ENCODE data around the gene DUOX2.
A peak's percentile ranks its signal among the peaks of the same experiment; 100 is the strongest.
"Not testable (repeated sequence)": the region's sequence is repeated elsewhere in the genome, so short reads cannot be mapped to it uniquely, and the experiment has no call there.

Gene DUOX2

GRCh38 chr15:45118131-45118588, 4.2 kb upstream of the DUOX2 start:
- DNase-seq, result peak; percentile 70

GRCh38 chr15:45117308-45118130, 3.5 kb upstream of the DUOX2 start:
- no peak for DNase-seq

GRCh38 chr15:45116482-45117307, 2.7 kb upstream of the DUOX2 start:
- no peak for DNase-seq

- no peak for DNase-seq
Observed at GRCh38 chr15:45116006-45116481, 2.1 kb upstream of the DUOX2 start.

- no peak for DNase-seq
Observed at GRCh38 chr15:45115312-45115820, 1.4 kb upstream of the DUOX2 start.

- DNase-seq, result no peak
Observed at GRCh38 chr15:45114751-45115085, 746 bp upstream of the DUOX2 start.

GRCh38 chr15:45113380-45113990, 487 bp downstream of the DUOX2 start:
- no peak for DNase-seq

- no peak for DNase-seq
Observed at GRCh38 chr15:45112591-45113379, 1.2 kb downstream of the DUOX2 start.

- DNase-seq, result no peak
Observed at GRCh38 chr15:45112143-45112590, 1.8 kb downstream of the DUOX2 start.

GRCh38 chr15:45111390-45112142, 2.4 kb downstream of the DUOX2 start:
- DNase-seq, result no peak

- no peak for DNase-seq
Observed at GRCh38 chr15:45110256-45110820, 3.6 kb downstream of the DUOX2 start.

- no peak for DNase-seq
Observed at GRCh38 chr15:45107941-45108630, 5.9 kb downstream of the DUOX2 start.

GRCh38 chr15:45106002-45106790, 7.8 kb downstream of the DUOX2 start:
- no peak for DNase-seq

GRCh38 chr15:45105586-45105985, 8.4 kb downstream of the DUOX2 start:
- DNase-seq, result no peak

GRCh38 chr15:45104170-45104569, 9.8 kb downstream of the DUOX2 start:
- not testable (repeated sequence) for DNase-seq

- DNase-seq, result no peak
Observed at GRCh38 chr15:45102226-45102625, 11.7 kb downstream of the DUOX2 start.

- no peak for DNase-seq
Observed at GRCh38 chr15:45101749-45102148, 12.2 kb downstream of the DUOX2 start.

- DNase-seq, result no peak
Observed at GRCh38 chr15:45100884-45101625, 12.9 kb downstream of the DUOX2 start.
